Neuronal stem cell (in vitro differentiated cells): Measurements from ENCODE around the gene DIPK1C.

ENCODE experiments used
- DNase-seq: peaks from one replicate; pipeline ENCODE4 v3.0.0-alpha.2; 2013; ENCODE audit warnings: low spot score
- H2AFZ ChIP-seq: one replicate; pipeline ENCODE4 v1.6.1; 2013; ENCODE audit warnings: mild to moderate bottlenecking, low read length, inconsistent platforms
- H2AK5ac ChIP-seq: 2 replicates; pipeline ENCODE4 v1.6.1; 2013; ENCODE audit warnings: low read depth, mild to moderate bottlenecking, inconsistent platforms, low read length, moderate library complexity, mixed read lengths
- H2BK120ac ChIP-seq: 2 replicates; pipeline ENCODE4 v1.6.1; 2013; ENCODE audit warnings: low read depth, mild to moderate bottlenecking, inconsistent platforms, low read length, moderate library complexity, mixed read lengths
- H2BK12ac ChIP-seq: one replicate; pipeline ENCODE4 v1.6.1; 2013; ENCODE audit warnings: low read length, inconsistent platforms
- H2BK15ac ChIP-seq: 2 replicates; pipeline ENCODE4 v1.6.1; 2013; ENCODE audit warnings: mild to moderate bottlenecking, low read length, inconsistent platforms, mixed read lengths
- H2BK5ac ChIP-seq: one replicate; pipeline ENCODE4 v1.6.1; 2013; ENCODE audit warnings: inconsistent platforms, mild to moderate bottlenecking, low read length, moderate library complexity
- H3K14ac ChIP-seq: one replicate; pipeline ENCODE4 v1.6.1; 2013; ENCODE audit warnings: low read length, inconsistent platforms
- H3K18ac ChIP-seq: 2 replicates; pipeline ENCODE4 v1.6.1; 2013; ENCODE audit warnings: low read length, inconsistent platforms
- H3K23ac ChIP-seq: 2 replicates; pipeline ENCODE4 v1.6.1; 2013; ENCODE audit warnings: low read depth, mild to moderate bottlenecking, mixed read lengths, low read length, inconsistent platforms; ENCODE audit not compliant: poor library complexity
- H3K27ac ChIP-seq: replicated peaks from 3 replicates; pipeline ENCODE4 v1.5.1; 2013; ENCODE audit warnings: low read length, inconsistent platforms
- H3K27me3 ChIP-seq, 3 experiments: 2 replicates each; pipeline ENCODE4 v1.6.1; 2013; ENCODE audit warnings: low read length in 3 of 3, mild to moderate bottlenecking in 2 of 3, inconsistent platforms in 1 of 3, low read depth in 1 of 3, mixed read lengths in 1 of 3, moderate library complexity in 1 of 3; ENCODE audit not compliant: control insufficient read depth in 3 of 3, insufficient read depth in 3 of 3
- H3K36me3 ChIP-seq, 2 donors: replicated peaks in 1 of 2; 2 replicates each; pipeline ENCODE4 v1.6.1; 2013; ENCODE audit warnings: low read length in 2 of 2; ENCODE audit not compliant: control insufficient read depth in 2 of 2, insufficient read depth in 2 of 2
- H3K4ac ChIP-seq: 2 replicates; pipeline ENCODE4 v1.6.1; 2013; ENCODE audit warnings: inconsistent platforms, mild to moderate bottlenecking, low read length, moderate library complexity
- H3K4me1 ChIP-seq, 2 donors: 1 replicate in 1 of 2; 2 replicates in 1 of 2; pipeline ENCODE4 v1.6.1; 2013; ENCODE audit warnings: low read length in 2 of 2, low read depth in 1 of 2; ENCODE audit not compliant: control insufficient read depth in 2 of 2, insufficient read depth in 1 of 2
- H3K4me2 ChIP-seq: one replicate; pipeline ENCODE4 v1.6.1; 2013; ENCODE audit warnings: mild to moderate bottlenecking, low read length, inconsistent platforms; ENCODE audit not compliant: insufficient read depth, poor library complexity, severe bottlenecking
- H3K4me3 ChIP-seq, 2 donors: 2 replicates each; pipeline ENCODE4 v1.5.1; 2013; ENCODE audit warnings: low read length in 2 of 2, mild to moderate bottlenecking in 2 of 2, inconsistent platforms in 1 of 2, moderate library complexity in 1 of 2
- H3K79me1 ChIP-seq: one replicate; pipeline ENCODE4 v1.6.1; 2013; ENCODE audit warnings: low read depth, mild to moderate bottlenecking, inconsistent platforms, low read length, moderate library complexity
- H3K9ac ChIP-seq: one replicate; pipeline ENCODE4 v1.6.1; 2013; ENCODE audit warnings: mild to moderate bottlenecking, low read depth, low read length, inconsistent platforms; ENCODE audit not compliant: poor library complexity
- H3K9me3 ChIP-seq, 2 donors: replicated peaks in 1 of 2; 2 replicates each; pipeline versions ENCODE3 to v1.6.1; 2013; ENCODE audit warnings: low read length in 2 of 2, mild to moderate bottlenecking in 2 of 2, inconsistent platforms in 1 of 2, low read depth in 1 of 2, mixed read lengths in 1 of 2, moderate library complexity in 1 of 2; ENCODE audit not compliant: control insufficient read depth in 2 of 2, insufficient read depth in 1 of 2
- H4K8ac ChIP-seq: one replicate; pipeline ENCODE4 v1.6.1; 2013; ENCODE audit warnings: low read depth, mild to moderate bottlenecking, inconsistent platforms, low read length, moderate library complexity
- H4K91ac ChIP-seq: one replicate; pipeline ENCODE4 v1.6.1; 2013; ENCODE audit warnings: low read length, low read depth, mild to moderate bottlenecking, inconsistent platforms; ENCODE audit not compliant: poor library complexity
- WGBS, 2 donors: extraction: QIAGEN DNeasy Blood & Tissue Kit; methylation state at CpG; one replicate each; pipeline ENCODE4 v1.1.7; 2013; ENCODE audit warnings: missing lambda C conversion rate in 2 of 2, mixed read lengths in 1 of 2; ENCODE audit not compliant: insufficient read length in 2 of 2, insufficient replicate concordance in 1 of 2; ENCODE audit errors: extremely low coverage in 2 of 2; 5-methylcytosine and 5-hydroxymethylcytosine counted together

Gene DIPK1C

GRCh38 chr18:74498712-74499627 is 41.9 kb upstream of the DIPK1C start:
- no peak overlapping the region for H2BK12ac ChIP-seq
- H3K23ac ChIP-seq = no peak overlapping the region
- H2BK15ac ChIP-seq = no peak overlapping the region
- no CpG with 5 or more reads among the region's 14 CpGs for WGBS, 2 donors
- DNase-seq = no peak
- no peak overlapping the region for H4K91ac ChIP-seq
- H3K14ac ChIP-seq = no peak overlapping the region
- no peak overlapping the region for H2BK5ac ChIP-seq
- H2AFZ ChIP-seq = no peak overlapping the region
- H3K9ac ChIP-seq = no peak overlapping the region
- peaks cover 0 to 3% (median 0%) of the 10 kb centered on the region in 3 experiments for H3K27me3 ChIP-seq
- H3K36me3 ChIP-seq = peaks cover 16 to 60% of the 10 kb centered on the region in 2 donors
- H2BK120ac ChIP-seq = no peak overlapping the region
- H4K8ac ChIP-seq = no peak overlapping the region
- H3K4me2 ChIP-seq = no peak overlapping the region
- H3K27ac ChIP-seq = no peak overlapping the region
- peaks cover 5 to 13% of the 10 kb centered on the region in 2 donors for H3K4me1 ChIP-seq
- no peak overlapping the region for H3K4ac ChIP-seq
- no peak overlapping the region for H3K4me3 ChIP-seq
- no peak overlapping the region for H2AK5ac ChIP-seq
- peaks cover 4% of the 10 kb centered on the region for H3K79me1 ChIP-seq
- no peak overlapping the region for H3K18ac ChIP-seq
- H3K9me3 ChIP-seq = no peaks in the 10 kb centered on the region

GRCh38 chr18:74497778-74498177 is 40.7 kb upstream of the DIPK1C start:
- Histone ChIP-seq H3K4me1 (peaks cover 5 to 13% of the 10 kb centered on the region in 2 donors), H3K36me3 (peaks cover 10 to 51% of the 10 kb centered on the region in 2 donors), H2BK15ac (no peak overlapping the region), H2BK120ac (no peak overlapping the region), H4K91ac (no peak overlapping the region), H3K27me3 (peaks cover 0 to 3% (median 0%) of the 10 kb centered on the region in 3 experiments), H3K4me3 (no peak overlapping the region), H3K14ac (no peak overlapping the region), H2AFZ (no peak overlapping the region), H3K79me1 (peaks cover 4% of the 10 kb centered on the region), H3K4me2 (no peak overlapping the region), H2BK5ac (no peak overlapping the region), H3K9ac (no peak overlapping the region), H4K8ac (no peak overlapping the region), H3K23ac (no peak overlapping the region), H3K27ac (no peak overlapping the region), H2BK12ac (no peak overlapping the region), H3K18ac (no peak overlapping the region), H3K4ac (no peak overlapping the region), H2AK5ac (no peak overlapping the region), H3K9me3 (no peaks in the 10 kb centered on the region)
- WGBS, 2 donors = no CpG with 5 or more reads among the region's 3 CpGs
- DNase-seq = no peak

- H3K9ac ChIP-seq = no peak overlapping the region
- peaks cover 5 to 13% of the 10 kb centered on the region in 2 donors for H3K4me1 ChIP-seq
- peaks cover 8 to 46% of the 10 kb centered on the region in 2 donors for H3K36me3 ChIP-seq
- H3K79me1 ChIP-seq = peaks cover 4% of the 10 kb centered on the region
- H3K27me3 ChIP-seq = peaks cover 0 to 3% (median 0%) of the 10 kb centered on the region in 3 experiments
- peak overlapping the region in 1 of 2 donors; percentile 86 for H3K4me3 ChIP-seq
- H3K9me3 ChIP-seq = peaks cover 0 to 1% of the 10 kb centered on the region in 2 donors
- no peak overlapping the region for H4K8ac ChIP-seq
- no peak overlapping the region for H2BK15ac ChIP-seq
- no peak overlapping the region for H3K23ac ChIP-seq
- H2AFZ ChIP-seq = no peak overlapping the region
- DNase-seq = no peak
- no peak overlapping the region for H4K91ac ChIP-seq
- H3K4me2 ChIP-seq = peak overlapping the region; percentile 56
- WGBS, 2 donors = no CpG with 5 or more reads among the region's 8 CpGs
- H3K4ac ChIP-seq = no peak overlapping the region
- H2BK120ac ChIP-seq = no peak overlapping the region
- no peak overlapping the region for H3K18ac ChIP-seq
- no peak overlapping the region for H2BK5ac ChIP-seq
- H3K14ac ChIP-seq = no peak overlapping the region
- no peak overlapping the region for H2BK12ac ChIP-seq
- no peak overlapping the region for H2AK5ac ChIP-seq
- no peak overlapping the region for H3K27ac ChIP-seq
Measured at GRCh38 chr18:74497324-74497676, 40.2 kb upstream of the DIPK1C start.
